GM19240 (cell line): Measurements from ENCODE around the gene BCL2L1.
"Not testable (repeated sequence)": the region's sequence is repeated elsewhere in the genome, so short reads cannot be mapped to it uniquely, and the experiment has no call there.

Source experiments
- DNase-seq: peaks from one replicate; pipeline ENCODE4 v3.0.0; 2011; ENCODE audit warnings: low spot score; ENCODE audit not compliant: insufficient read length

BCL2L1 gene

GRCh38 chr20:31675828-31676608, 46.6 kb downstream of the BCL2L1 start:
- DNase-seq: no peak

- peak; percentile 50 for DNase-seq
Measured at GRCh38 chr20:31674895-31675827, 47.5 kb downstream of the BCL2L1 start.

- DNase-seq: no peak
Measured at GRCh38 chr20:31673943-31674463, 48.7 kb downstream of the BCL2L1 start.

- no peak for DNase-seq
Measured at GRCh38 chr20:31673435-31673834, 49.2 kb downstream of the BCL2L1 start.

GRCh38 chr20:31671324-31671723, 51.3 kb downstream of the BCL2L1 start:
- no peak for DNase-seq

- no peak for DNase-seq
Measured at GRCh38 chr20:31670371-31671228, 52.1 kb downstream of the BCL2L1 start.

- DNase-seq: no peak
Measured at GRCh38 chr20:31669876-31670275, 52.8 kb downstream of the BCL2L1 start.

GRCh38 chr20:31668944-31669343, 53.7 kb downstream of the BCL2L1 start:
- DNase-seq: not testable (repeated sequence)

GRCh38 chr20:31667315-31668285, 55.1 kb downstream of the BCL2L1 start:
- no peak for DNase-seq

GRCh38 chr20:31666258-31667042, 56.2 kb downstream of the BCL2L1 start:
- no peak for DNase-seq

- no peak for DNase-seq
Measured at GRCh38 chr20:31665753-31666152, 56.9 kb downstream of the BCL2L1 start.

GRCh38 chr20:31664696-31665354, 57.8 kb downstream of the BCL2L1 start:
- no peak for DNase-seq

- DNase-seq: no peak
Measured at GRCh38 chr20:31663838-31664695, 58.6 kb downstream of the BCL2L1 start.

GRCh38 chr20:31663524-31663837, 59.2 kb downstream of the BCL2L1 start:
- no peak for DNase-seq

- DNase-seq: no peak
Measured at GRCh38 chr20:31662372-31662854, 60.3 kb downstream of the BCL2L1 start.

- peak; percentile 75 for DNase-seq
Measured at GRCh38 chr20:31661625-31662371, 60.9 kb downstream of the BCL2L1 start.

- DNase-seq: no peak
Measured at GRCh38 chr20:31654534-31654933, 68.1 kb downstream of the BCL2L1 start.
